KOPT-K1 (cell line): ENCODE measurements around the gene BARX1.
"Not testable (repeated sequence)": the region's sequence is repeated elsewhere in the genome, so short reads cannot be mapped to it uniquely, and the experiment has no call there.

Source experiments
- H3K27ac ChIP-seq: fragments of 200-600 bp; sonication (generic); 2 replicates; pipeline ENCODE4 v1.5.1; 2016; ENCODE audit warnings: antibody characterized with exemption, mild to moderate bottlenecking, low read depth, low read length; ENCODE audit not compliant: poor library complexity, severe bottlenecking
- H3K36me3 ChIP-seq: fragments of 200-600 bp; sonication (generic); 2 replicates; pipeline ENCODE4 v1.5.1; 2017; ENCODE audit warnings: antibody characterized with exemption, mild to moderate bottlenecking, low read length, moderate library complexity; ENCODE audit not compliant: insufficient read depth
- H3K9me3 ChIP-seq: fragments of 200-600 bp; sonication (generic); 2 replicates; pipeline ENCODE4 v1.5.1; 2017; ENCODE audit warnings: antibody characterized with exemption, low read length, mild to moderate bottlenecking; ENCODE audit not compliant: insufficient read depth, poor library complexity, severe bottlenecking

Gene BARX1

GRCh38 chr9:93975262-93975661, 20.1 kb upstream of the BARX1 start:
- no peaks in the 10 kb centered on the region for H3K36me3 ChIP-seq
- no peak overlapping the region for H3K27ac ChIP-seq

GRCh38 chr9:93974151-93974550, 19.0 kb upstream of the BARX1 start:
- H3K27ac ChIP-seq = no peak overlapping the region
- H3K9me3 ChIP-seq = no peaks in the 10 kb centered on the region
- H3K36me3 ChIP-seq = no peaks in the 10 kb centered on the region

More at GRCh38 chr9:93975262-93975661, 20.1 kb upstream of the BARX1 start:
- no peaks in the 10 kb centered on the region for H3K9me3 ChIP-seq

GRCh38 chr9:93972655-93973054, 17.5 kb upstream of the BARX1 start:
- H3K9me3 ChIP-seq, H3K36me3 ChIP-seq, H3K27ac ChIP-seq: not testable (repeated sequence)

- no peaks in the 10 kb centered on the region for H3K9me3 ChIP-seq
- H3K27ac ChIP-seq = no peak overlapping the region
- no peaks in the 10 kb centered on the region for H3K36me3 ChIP-seq
These were observed 14.1 kb upstream of the BARX1 start for GRCh38 chr9:93969328-93969661.

GRCh38 chr9:93968451-93969327, 13.5 kb upstream of the BARX1 start:
- Histone ChIP-seq H3K27ac (no peak overlapping the region), H3K36me3 (no peaks in the 10 kb centered on the region), H3K9me3 (no peaks in the 10 kb centered on the region)

- Histone ChIP-seq H3K27ac (no peak overlapping the region), H3K9me3 (no peaks in the 10 kb centered on the region), H3K36me3 (no peaks in the 10 kb centered on the region)
These were observed 12.1 kb upstream of the BARX1 start for GRCh38 chr9:93967020-93967803.

- Histone ChIP-seq H3K27ac (no peak overlapping the region), H3K9me3 (no peaks in the 10 kb centered on the region), H3K36me3 (no peaks in the 10 kb centered on the region)
These were observed 10.8 kb upstream of the BARX1 start for GRCh38 chr9:93965830-93966577.

- Histone ChIP-seq H3K36me3 (no peaks in the 10 kb centered on the region), H3K9me3 (no peaks in the 10 kb centered on the region), H3K27ac (no peak overlapping the region)
These were observed 9.5 kb upstream of the BARX1 start for GRCh38 chr9:93964685-93965084.

- no peak overlapping the region for H3K27ac ChIP-seq
- H3K9me3 ChIP-seq = no peaks in the 10 kb centered on the region
- H3K36me3 ChIP-seq = no peaks in the 10 kb centered on the region
These were observed 8.8 kb upstream of the BARX1 start for GRCh38 chr9:93963969-93964368.

GRCh38 chr9:93963489-93963888, 8.3 kb upstream of the BARX1 start:
- not testable (repeated sequence) for H3K36me3 ChIP-seq, H3K9me3 ChIP-seq, H3K27ac ChIP-seq

GRCh38 chr9:93962561-93963440, 7.6 kb upstream of the BARX1 start:
- H3K36me3 ChIP-seq = no peaks in the 10 kb centered on the region
- H3K27ac ChIP-seq = no peak overlapping the region

GRCh38 chr9:93962017-93962416, 6.9 kb upstream of the BARX1 start:
- no peak overlapping the region for H3K27ac ChIP-seq
- no peaks in the 10 kb centered on the region for H3K9me3 ChIP-seq
- H3K36me3 ChIP-seq = no peaks in the 10 kb centered on the region

More at GRCh38 chr9:93962561-93963440, 7.6 kb upstream of the BARX1 start:
- no peaks in the 10 kb centered on the region for H3K9me3 ChIP-seq

GRCh38 chr9:93960971-93961841, 6.1 kb upstream of the BARX1 start:
- no peak overlapping the region for H3K27ac ChIP-seq
- no peaks in the 10 kb centered on the region for H3K9me3 ChIP-seq
- H3K36me3 ChIP-seq = no peaks in the 10 kb centered on the region
